Measurements from ENCODE around the gene NSD1.
A peak's percentile ranks its signal among the peaks of the same experiment; 100 is the strongest.

The NSD1 gene

GRCh38 chr5:177311723-177312648 is 178.4 kb downstream of the NSD1 start, which contains the start of gene MXD3:
Gene MXD3 (minus strand): TSS chr5:177311898. CDS start chr5:177311830, 68 bp downstream.
- peak within 1 kb of the TSS; percentile 57 to 68 for H3K4me3 ChIP-seq (replicated peaks in 1 of 2; ENCODE audit: low read depth in 2 of 2, low read length in 2 of 2)
- TF ChIP-seq CTCF (IDR thresholded peaks at IDR 0.05; ENCODE audit: low read depth, low read length) = no peak
- DNase-seq (ENCODE audit: low read depth in 2 of 2) = peak; percentile 95

GRCh38 chr5:177312649-177313181 is 179.1 kb downstream of the NSD1 start:
- peak in 1 of 2 donors; percentile 26 for DNase-seq (ENCODE audit: low read depth in 2 of 2)
- no peak for TF ChIP-seq CTCF (IDR thresholded peaks at IDR 0.05; ENCODE audit: low read depth, low read length)
- peak overlapping the region in 1 of 2 donors; percentile 32 for H3K4me3 ChIP-seq (replicated peaks in 1 of 2; ENCODE audit: low read depth in 2 of 2, low read length in 2 of 2)

- no peak overlapping the region for H3K4me3 ChIP-seq (replicated peaks in 1 of 2; ENCODE audit: low read depth in 2 of 2, low read length in 2 of 2)
- DNase-seq (ENCODE audit: low read depth in 2 of 2) = no peak
- TF ChIP-seq CTCF (IDR thresholded peaks at IDR 0.05; ENCODE audit: low read depth, low read length) = no peak
Observed at GRCh38 chr5:177313561-177314259, 180.1 kb downstream of the NSD1 start.

- no peak for TF ChIP-seq CTCF (IDR thresholded peaks at IDR 0.05; ENCODE audit: low read depth, low read length)
- no peak for DNase-seq (ENCODE audit: low read depth in 2 of 2)
- H3K4me3 ChIP-seq (replicated peaks in 1 of 2; ENCODE audit: low read depth in 2 of 2, low read length in 2 of 2) = no peak overlapping the region
Observed at GRCh38 chr5:177314376-177315342, 181.1 kb downstream of the NSD1 start.

GRCh38 chr5:177315411-177315810 is 181.8 kb downstream of the NSD1 start:
- H3K4me3 ChIP-seq (replicated peaks in 1 of 2; ENCODE audit: low read depth in 2 of 2, low read length in 2 of 2) = no peak overlapping the region
- DNase-seq (ENCODE audit: low read depth in 2 of 2) = no peak
- no peak for TF ChIP-seq CTCF (IDR thresholded peaks at IDR 0.05; ENCODE audit: low read depth, low read length)

- no peak for TF ChIP-seq CTCF (IDR thresholded peaks at IDR 0.05; ENCODE audit: low read depth, low read length)
- no peak overlapping the region for H3K4me3 ChIP-seq (replicated peaks in 1 of 2; ENCODE audit: low read depth in 2 of 2, low read length in 2 of 2)
- no peak for DNase-seq (ENCODE audit: low read depth in 2 of 2)
Observed at GRCh38 chr5:177316005-177316404, 182.4 kb downstream of the NSD1 start.
